K562 (cell line): ENCODE results near the gene ARHGAP42. TPM values are rescaled to one million over a fixed set of nuclear protein-coding genes. Genes with fewer than 3 reads are reported as not detected.

Source experiments
- ATAC-seq: fragments of 200-7000 bp; cut with Tn5 transposase; 3 replicates; pipeline ENCODE4 v1.9.1; 2020; ENCODE audit warnings: moderate library complexity
- BruUV-seq: library from RNA; stranded (reverse); fragments of 400-500 nt; replicated peaks from 2 replicates; lab custom pipeline; 2021; lab: Mats Ljungman, UMichigan
- CTCF ChIA-PET: fragments of 300-600 bp; formaldehyde crosslinking; extraction: SDS; loops from one replicate; lab custom pipeline; 2021; ENCODE audit warnings: low intra/inter-chr PET ratio; lab: Yijun Ruan, JAX
- POLR2A ChIA-PET: fragments of 300-600, 350-650 bp; sonication (Branson Sonifier 250); formaldehyde crosslinking; extraction: SDS; loops from one replicate; lab custom pipeline; 2021; ENCODE audit warnings: antibody characterized with exemption, inconsistent platforms; lab: Yijun Ruan, JAX
- DNase-seq, 4 experiments: peaks; one replicate each; pipeline versions ENCODE4 v3.0.0 to v3.0.0-alpha.2; 2011 to 2018; ENCODE audit warnings: low spot score in 3 of 4, mixed read lengths in 3 of 4; ENCODE audit errors: extremely low read depth in 1 of 4
- FAIRE-seq: peaks from 2 replicates; lab custom pipeline; 2011; peaks lifted over from hg19 to GRCh38; lab: Jason Lieb, UNC
- H2AFZ ChIP-seq: 2 replicates; pipeline ENCODE4 v1.6.0; 2011; ENCODE audit warnings: low read depth, low read length, control low read depth, inconsistent platforms
- H3K27ac ChIP-seq: fragments of 200-600 bp; 3 replicates; pipeline ENCODE4 v1.8.0; 2011; ENCODE audit warnings: low read depth, mild to moderate bottlenecking, control low read depth, inconsistent platforms, low read length, moderate library complexity, mixed read lengths; ENCODE audit errors: extremely low read depth
- H3K27me3 ChIP-seq, 2 experiments: fragments of 300-600 bp in 1 of 2; 2 replicates in 1 of 2; 3 replicates in 1 of 2; pipeline versions ENCODE4 v1.6.0 to v1.8.0; 2011; ENCODE audit warnings: inconsistent platforms in 2 of 2, low read length in 2 of 2, mild to moderate bottlenecking in 1 of 2, mixed read lengths in 1 of 2, moderate library complexity in 1 of 2; ENCODE audit not compliant: control insufficient read depth in 2 of 2, insufficient read depth in 2 of 2
- H3K36me3 ChIP-seq: fragments of 300-600 bp; 3 replicates; pipeline ENCODE4 v1.8.0; 2011; ENCODE audit warnings: mild to moderate bottlenecking, low read length, inconsistent platforms; ENCODE audit not compliant: control insufficient read depth, insufficient read depth
- H3K4me1 ChIP-seq, 2 experiments: fragments of 200-600 bp in 1 of 2; replicated peaks in 1 of 2; 2 replicates in 1 of 2; 3 replicates in 1 of 2; pipeline versions ENCODE4 v1.5.1 to v1.8.0; 2011; ENCODE audit warnings: inconsistent platforms in 2 of 2, low read length in 2 of 2, mild to moderate bottlenecking in 1 of 2, mixed read lengths in 1 of 2, moderate library complexity in 1 of 2; ENCODE audit not compliant: control insufficient read depth in 2 of 2, insufficient read depth in 2 of 2
- H3K4me2 ChIP-seq: 2 replicates; pipeline ENCODE4 v1.6.1; 2011; ENCODE audit warnings: low read length, control low read depth, inconsistent platforms, mixed read lengths; ENCODE audit not compliant: insufficient read depth
- H3K4me3 ChIP-seq: fragments of 200-600 bp; sonication (generic), shearing (Covaris generic); 2 replicates; pipeline ENCODE4 v1.5.1; 2016; ENCODE audit warnings: control low read depth, inconsistent platforms
- H3K79me2 ChIP-seq: fragments of 200-600 bp; 3 replicates; pipeline ENCODE4 v1.8.0; 2011; ENCODE audit warnings: low read length, inconsistent platforms; ENCODE audit not compliant: control insufficient read depth, insufficient read depth
- H3K9ac ChIP-seq, 2 experiments: 2 replicates each; pipeline versions ENCODE4 v1.6.0 to v1.6.1; 2011; ENCODE audit warnings: low read depth in 2 of 2, low read length in 2 of 2, control low read depth in 1 of 2, inconsistent platforms in 1 of 2, mild to moderate bottlenecking in 1 of 2, mixed read lengths in 1 of 2; ENCODE audit not compliant: insufficient read depth in 1 of 2
- H3K9me1 ChIP-seq: one replicate; pipeline ENCODE4 v1.6.0; 2011; ENCODE audit warnings: inconsistent platforms, mild to moderate bottlenecking, low read length, moderate library complexity; ENCODE audit not compliant: control insufficient read depth, insufficient read depth
- H3K9me3 ChIP-seq: replicated peaks from 2 replicates; pipeline ENCODE4 v1.5.1; 2011; ENCODE audit warnings: low read depth, low read length, inconsistent platforms; ENCODE audit not compliant: control insufficient read depth, insufficient read depth
- H4K20me1 ChIP-seq: replicated peaks from 2 replicates; pipeline ENCODE4 v1.6.1; 2011; ENCODE audit warnings: low read length, inconsistent platforms, mixed read lengths; ENCODE audit not compliant: control insufficient read depth, insufficient read depth
- CBX1 ChIP-seq: sonication (generic); IDR thresholded peaks from 2 replicates; pipeline ENCODE4 v1.6.1; 2016; ENCODE audit warnings: antibody characterized with exemption, low read depth, mild to moderate bottlenecking
- CTCF ChIP-seq, 3 experiments: IDR thresholded peaks in 2 of 3; conservative IDR thresholded peaks in 1 of 3; 2 replicates each; pipeline ENCODE4 v1.5.1; 2011 to 2012; ENCODE audit warnings: low read length in 3 of 3, mild to moderate bottlenecking in 3 of 3, control low read depth in 2 of 3, improper control_type of control experiment in 1 of 3, inconsistent platforms in 1 of 3, low read depth in 1 of 3, mixed read lengths in 1 of 3, moderate library complexity in 1 of 3; ENCODE audit not compliant: insufficient read depth in 2 of 3
- ELF2 ChIP-seq: fragments of 250-450 bp; sonication (Bioruptor Pico); IDR thresholded peaks from 2 replicates; pipeline ENCODE4 v1.5.0; 2021; ENCODE audit warnings: mild to moderate bottlenecking
- MAZ ChIP-seq, 2 experiments: fragments of 450-650 bp in 1 of 2; sonication (generic) in 1 of 2; formaldehyde crosslinking; IDR thresholded peaks in 1 of 2; conservative IDR thresholded peaks in 1 of 2; 2 replicates each; pipeline versions ENCODE4 v1.4.0 to v1.5.0; 2020; ENCODE audit warnings: mild to moderate bottlenecking in 1 of 2, missing genetic modification reagents in 1 of 2
- MCM7 ChIP-seq, 2 experiments: fragments of 450-650 bp; IDR thresholded peaks; 2 replicates each; pipeline ENCODE4 v1.6.1; 2016 to 2018
- RAD21 ChIP-seq, 2 experiments: fragments of 250-450 bp in 1 of 2; fragments of 450-650 bp in 1 of 2; sonication (Bioruptor Pico) in 1 of 2; formaldehyde crosslinking in 1 of 2; IDR thresholded peaks in 1 of 2; conservative IDR thresholded peaks in 1 of 2; 2 replicates each; pipeline versions ENCODE4 v1.4.0 to v1.8.0; 2020 to 2022; ENCODE audit warnings: mild to moderate bottlenecking in 2 of 2, moderate library complexity in 1 of 2
- SREBF1 ChIP-seq: fragments of 150-350 bp; IDR thresholded peaks from 2 replicates; pipeline ENCODE4 v1.6.1; 2014; ENCODE audit warnings: antibody characterized with exemption, low read depth, low read length, borderline replicate concordance
- ZFPM2 ChIP-seq: fragments of 250-450 bp; sonication (Bioruptor Pico); IDR thresholded peaks from 2 replicates; pipeline ENCODE4 v1.5.1; 2022; ENCODE audit warnings: mild to moderate bottlenecking
- ZNF175 ChIP-seq: fragments of 200-800 bp; sonication (Bioruptor generic); IDR thresholded peaks from 2 replicates; pipeline ENCODE4 v1.6.1; 2016; ENCODE audit warnings: low read depth, mild to moderate bottlenecking, missing genetic modification characterization, missing compliant biosample characterization
- ZNF766 ChIP-seq: fragments of 200-800 bp; sonication (Bioruptor generic); conservative IDR thresholded peaks from 2 replicates; pipeline ENCODE4 v1.6.1; 2016; ENCODE audit warnings: missing genetic modification characterization, missing compliant biosample characterization
- WGBS: fragments of 100-300 bp; shearing (Covaris generic); methylation state at CpG from one replicate; pipeline ENCODE4 v1.1.6; 2016; ENCODE audit warnings: low coverage, mixed read lengths; ENCODE audit not compliant: insufficient coverage; ENCODE audit errors: missing lambda C conversion rate; 5-methylcytosine and 5-hydroxymethylcytosine counted together
- in situ Hi-C: fragments of 300-500 bp; cut with MboI; formaldehyde crosslinking; loops from 4 replicates; pipeline ENCODE4 v1.15.0; 2018; ENCODE audit warnings: inconsistent platforms, mixed read lengths
- intact Hi-C: fragments of 100-400 bp; cut with micrococcal nuclease; formaldehyde crosslinking; loops from 2 replicates; pipeline ENCODE4 v1.14.2; 2022
- polyA plus RNA-seq, 8 experiments: library from polyadenylated mRNA; depleted of rRNA in 4 of 8; stranded (reverse) in 5 of 8; unstranded in 3 of 8; fragments of >200 nt; fragmentation: Nextera tagmentation in 2 of 8; fragmentation: Illumina TruSeq in 1 of 8; extraction: Ambion mirVana in 2 of 8; extraction: Trizol in 1 of 8; gene quantifications; 2 replicates each; pipeline versions ENCODE4 v1.2.1 to v1.2.3, GENCODE V29; 2011 to 2014; ENCODE audit warnings: inconsistent platforms in 1 of 8, missing spikeins in 1 of 8
- total RNA-seq, 7 experiments: library from RNA; depleted of rRNA in 6 of 7; stranded (reverse); fragments of >200 nt in 6 of 7; fragmentation: Illumina TruSeq in 2 of 7; extraction: Trizol in 2 of 7; gene quantifications; 2 replicates each; pipeline versions ENCODE4 v1.2.1 to v1.2.3, GENCODE V29; 2011 to 2021; ENCODE audit warnings: low replicate concordance in 1 of 7

The ARHGAP42 gene
- total and polyA plus RNA-seq, 9 of the 15 experiments (the other 6 are each of a cell fraction or from before 2014, with no cell fraction given), result 0.95 to 6.1 (median 2.4) TPM

- no TSS peak for BruUV-seq
- WGBS, result 41% methylated on average over 2 of the region's 2 CpGs
- Histone ChIP-seq H3K4me1 (peaks cover 0 to 10% of the 10 kb centered on the region in 2 experiments; a peak in 2 of 5 replicates), H3K79me2 (no peaks in the 10 kb centered on the region), H3K9ac (no peak overlapping the region), H3K36me3 (no peaks in the 10 kb centered on the region; the same call in 2 of the 3 replicates), H3K27ac (no peak overlapping the region), H2AFZ (no peak overlapping the region), H3K27me3 (no peaks in the 10 kb centered on the region)
- in situ Hi-C loops, result no loop called here
- no peak for DNase-seq
- POLR2A ChIA-PET, result no interaction called here
- TF ChIP-seq ZFPM2 (CRISPR knock-in tag) (no peak), MAZ (CRISPR knock-in tag; conservative IDR thresholded peaks at IDR 0.05 in 1 of 2, IDR thresholded peaks at IDR 0.05 in 1 of 2) (no peak), SREBF1 (no peak), ZNF175 (CRISPR knock-in tag) (no peak), CBX1 (no peak), ELF2 (no peak)
- TF ChIP-seq, all 486 proteins: peak for 0
- Histone ChIP-seq H3K4me2 (no peak overlapping the region), H3K9me3 (no peaks in the 10 kb centered on the region), H4K20me1 (no peaks in the 10 kb centered on the region), H3K9me1 (no peaks in the 10 kb centered on the region), H3K4me3 (no peak overlapping the region)
- FAIRE-seq (no peak), ATAC-seq (0 out of 3 replicates have a peak, but pooled peaks have one; percentile 26)
- CTCF ChIA-PET, result no interaction called here
- intact Hi-C loops, result loop anchor here (10.0 kb wide), 1 partner anchor 146 kb away; the partner anchor contains the start of gene PGR
Measured at GRCh38 chr11:100978939-100979338, 291.9 kb downstream of the ARHGAP42 start.

- intact Hi-C loops (loop anchor here (1.0 kb wide), 1 partner anchor 456 kb away; no protein-coding TSS in a partner anchor), in situ Hi-C loops (no loop called here)
- no peaks in the 10 kb centered on the region; a peak in 2 of 5 replicates for H3K4me1 ChIP-seq
- no peaks in the 10 kb centered on the region for H4K20me1 ChIP-seq
- no peaks in the 10 kb centered on the region for H3K27me3 ChIP-seq
- peak; percentile 85 for ATAC-seq
- H3K79me2 ChIP-seq, result no peaks in the 10 kb centered on the region
- 0 out of 2 replicates have a peak overlapping the region, but pooled peaks have one; percentile 51 for H2AFZ ChIP-seq
- peak in 1 of 4 experiments; percentile 30 for DNase-seq
- no peak overlapping the region for H3K4me3 ChIP-seq
- no peak overlapping the region for H3K9ac ChIP-seq
- FAIRE-seq, result peak; percentile 75
- POLR2A ChIA-PET, result no interaction called here
- no peaks in the 10 kb centered on the region for H3K9me1 ChIP-seq
- CTCF ChIA-PET, result no interaction called here
- no peaks in the 10 kb centered on the region for H3K9me3 ChIP-seq
- no peak overlapping the region for H3K4me2 ChIP-seq
- no peaks in the 10 kb centered on the region; the same call in 2 of the 3 replicates for H3K36me3 ChIP-seq
- H3K27ac ChIP-seq, result no peak overlapping the region
- 11% methylated on average over 3 of the region's 3 CpGs for WGBS
- no TSS peak for BruUV-seq
- TF ChIP-seq CTCF (IDR thresholded peaks at IDR 0.05 in 2 of 3, conservative IDR thresholded peaks at IDR 0.05 in 1 of 3; ENCODE audit: insufficient read depth in 2 of 3, low read depth in 1 of 3, low read length in 3 of 3), result peak; percentile 33 to 54 (median 38); a peak in 4 of 6 replicates
- no peak for TF ChIP-seq MCM7 (IDR thresholded peaks at IDR 0.05)
- no peak for TF ChIP-seq ZNF766
- peak; percentile 48 to 67 for TF ChIP-seq RAD21 (CRISPR knock-in tag; conservative IDR thresholded peaks at IDR 0.05 in 1 of 2, IDR thresholded peaks at IDR 0.05 in 1 of 2)
Measured at GRCh38 chr11:100980156-100980555, 293.1 kb downstream of the ARHGAP42 start.
